ENCODE results near the gene GRIP2. TPM values are rescaled to one million over a fixed set of nuclear protein-coding genes. Genes with fewer than 3 reads are reported as not detected.
A peak's percentile ranks its signal among the peaks of the same experiment; 100 is the strongest.

The GRIP2 gene
- total and polyA plus RNA-seq, 10 donors, result 0.15 to 3.7 (median 1.2) TPM

DNA sequence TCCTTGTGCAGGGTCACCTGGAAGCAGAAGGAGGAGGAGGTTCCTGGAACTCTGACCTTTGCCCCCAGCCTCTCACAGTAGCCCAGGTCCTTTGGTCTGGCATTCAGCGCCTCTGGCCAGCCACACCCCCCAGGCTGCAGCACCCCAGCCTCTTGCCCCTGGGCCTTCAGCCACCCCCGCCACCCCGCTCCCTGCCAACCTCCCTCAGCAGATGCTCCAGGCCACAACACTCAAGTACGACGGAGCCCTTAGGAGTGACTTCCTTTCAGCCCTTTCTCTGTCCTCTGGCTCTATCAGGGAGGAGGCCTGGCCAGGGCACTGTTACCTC, 45.2 kb downstream of the GRIP2 start:
- TF ChIP-seq POLR2A (IDR thresholded peaks at IDR 0.05) (no peak), POLR2AphosphoS5 (IDR thresholded peaks at IDR 0.05) (no peak)
- TF ChIP-seq, protein P1, sequence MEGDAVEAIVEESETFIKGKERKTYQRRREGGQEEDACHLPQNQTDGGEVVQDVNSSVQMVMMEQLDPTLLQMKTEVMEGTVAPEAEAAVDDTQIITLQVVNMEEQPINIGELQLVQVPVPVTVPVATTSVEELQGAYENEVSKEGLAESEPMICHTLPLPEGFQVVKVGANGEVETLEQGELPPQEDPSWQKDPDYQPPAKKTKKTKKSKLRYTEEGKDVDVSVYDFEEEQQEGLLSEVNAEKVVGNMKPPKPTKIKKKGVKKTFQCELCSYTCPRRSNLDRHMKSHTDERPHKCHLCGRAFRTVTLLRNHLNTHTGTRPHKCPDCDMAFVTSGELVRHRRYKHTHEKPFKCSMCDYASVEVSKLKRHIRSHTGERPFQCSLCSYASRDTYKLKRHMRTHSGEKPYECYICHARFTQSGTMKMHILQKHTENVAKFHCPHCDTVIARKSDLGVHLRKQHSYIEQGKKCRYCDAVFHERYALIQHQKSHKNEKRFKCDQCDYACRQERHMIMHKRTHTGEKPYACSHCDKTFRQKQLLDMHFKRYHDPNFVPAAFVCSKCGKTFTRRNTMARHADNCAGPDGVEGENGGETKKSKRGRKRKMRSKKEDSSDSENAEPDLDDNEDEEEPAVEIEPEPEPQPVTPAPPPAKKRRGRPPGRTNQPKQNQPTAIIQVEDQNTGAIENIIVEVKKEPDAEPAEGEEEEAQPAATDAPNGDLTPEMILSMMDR (IDR thresholded peaks at IDR 0.05 in 8 of 11, conservative IDR thresholded peaks at IDR 0.05 in 3 of 11), result no peak
- no peak overlapping the region for H3K27ac ChIP-seq
- H3K27me3 ChIP-seq (replicated peaks in 1 of 7), result no peaks in the 10 kb centered on the region
- no peaks in the 10 kb centered on the region for H3K4me1 ChIP-seq
- H3K36me3 ChIP-seq, result peaks cover 0 to 43% (median 7%) of the 10 kb centered on the region in 6 donors
- H3K9me3 ChIP-seq, result no peaks in the 10 kb centered on the region
- DNase-seq, result peak; percentile 68
- no peak overlapping the region for H3K4me3 ChIP-seq
- intact Hi-C loops (cut with DNase I; ENCODE audit: low total_unique reads), result no loop called here
- 80 to 91% (median 86%) methylated on average over 5 of the region's 5 CpGs for WGBS, 5 donors

DNA sequence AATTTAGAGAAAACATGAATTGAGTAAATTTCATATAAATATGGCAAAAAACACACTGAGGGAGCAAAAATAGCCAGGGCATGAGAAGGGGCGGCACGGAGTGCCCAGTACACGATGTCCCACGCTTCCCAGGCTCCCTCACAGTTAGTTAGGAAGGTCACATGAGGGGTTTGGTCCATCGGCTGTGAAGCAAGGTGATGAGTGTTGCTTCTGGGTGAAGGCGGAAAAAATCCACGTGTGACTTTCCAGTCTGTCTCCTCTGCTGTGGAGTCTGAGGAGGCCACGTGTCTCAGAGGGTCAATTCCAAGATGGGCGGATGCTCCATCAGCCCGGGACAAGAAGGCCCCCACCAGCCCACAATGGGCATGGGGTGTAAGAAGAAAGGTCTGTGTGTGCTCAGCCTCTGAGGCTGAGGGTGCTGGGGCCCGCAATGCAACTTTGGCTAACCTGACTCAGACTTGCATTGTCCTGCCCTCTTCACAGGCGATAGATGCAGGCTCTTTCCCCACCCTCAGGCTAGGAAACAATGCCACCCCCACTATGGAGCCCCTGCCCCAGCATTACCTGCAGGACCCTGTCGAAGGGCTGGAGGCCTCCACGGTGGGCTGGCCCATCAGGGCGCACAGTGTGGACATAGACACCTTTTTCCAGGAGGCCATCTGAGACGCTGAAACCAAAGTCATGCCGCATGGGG, 45.7 kb downstream of the GRIP2 start:
- no peak for DNase-seq
- intact Hi-C loops (cut with DNase I; ENCODE audit: low total_unique reads), result no loop called here
- peaks cover 0 to 48% (median 11%) of the 10 kb centered on the region in 6 donors for H3K36me3 ChIP-seq
- no peak overlapping the region for H3K27ac ChIP-seq
- peak in 1 of 3 donors; percentile 29 for TF ChIP-seq POLR2AphosphoS5 (IDR thresholded peaks at IDR 0.05)
- TF ChIP-seq, protein P1 (IDR thresholded peaks at IDR 0.05 in 8 of 11, conservative IDR thresholded peaks at IDR 0.05 in 3 of 11), result no peak
- TF ChIP-seq POLR2A (IDR thresholded peaks at IDR 0.05), result no peak
- 87 to 94% (median 93%) methylated on average over 16 to 17 of the region's 17 CpGs for WGBS, 5 donors
- no peak overlapping the region for H3K4me3 ChIP-seq
- no peaks in the 10 kb centered on the region for H3K9me3 ChIP-seq
- no peaks in the 10 kb centered on the region for H3K4me1 ChIP-seq
- no peaks in the 10 kb centered on the region for H3K27me3 ChIP-seq (replicated peaks in 1 of 7)

DNA sequence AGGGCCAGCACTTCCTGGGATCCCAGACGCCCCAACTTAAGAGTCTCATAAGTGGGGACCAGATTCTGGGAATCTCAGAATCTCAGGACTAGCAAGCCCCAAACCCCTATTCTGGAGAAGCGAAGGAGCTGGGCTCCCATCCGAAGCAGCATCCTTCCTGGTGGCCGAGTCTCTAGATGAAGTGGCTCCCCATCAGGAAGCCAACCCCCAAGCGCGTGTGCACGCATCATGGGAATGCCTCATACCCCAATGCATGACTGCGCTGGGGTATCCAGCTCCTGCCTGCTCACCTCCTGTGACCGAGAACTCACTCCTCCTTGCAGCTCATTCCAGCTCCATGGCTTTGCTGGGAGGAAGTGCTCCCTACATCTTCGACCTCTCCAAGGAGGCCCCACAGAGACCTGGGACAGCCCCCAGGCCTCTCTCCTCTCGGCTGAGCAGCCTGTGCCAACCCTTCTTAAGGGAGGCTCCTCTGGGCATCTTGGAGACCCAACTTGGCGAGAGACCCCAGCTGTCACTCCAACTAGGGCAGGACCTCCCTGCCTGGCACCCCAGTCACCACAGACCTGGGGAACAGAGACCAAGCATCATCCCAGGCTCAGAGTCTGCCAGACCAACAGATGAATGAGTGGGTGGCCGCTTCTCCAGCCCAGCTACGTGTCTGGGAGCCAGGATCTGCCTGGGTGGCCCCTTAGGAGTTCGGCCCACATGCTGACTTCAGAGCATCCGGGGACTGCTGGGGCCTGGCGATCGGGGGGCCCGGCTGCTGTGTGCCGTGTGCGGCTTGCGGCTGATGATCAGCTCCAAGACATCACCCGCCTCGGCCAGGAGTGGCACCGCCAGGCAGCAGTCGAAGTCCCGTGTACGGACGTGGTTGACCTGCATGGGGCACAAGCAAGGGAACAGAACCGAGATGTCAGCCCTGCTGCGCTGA, 46.9 kb downstream of the GRIP2 start:
- Histone ChIP-seq H3K4me1 (peaks cover 0 to under 1% (median under 1%) of the 10 kb centered on the region in 6 donors), H3K4me3 (no peak overlapping the region), H3K27me3 (replicated peaks in 1 of 7) (no peaks in the 10 kb centered on the region), H3K9me3 (no peaks in the 10 kb centered on the region), H3K27ac (no peak overlapping the region), H3K36me3 (peaks cover 0 to 60% (median 21%) of the 10 kb centered on the region in 6 donors)
- TF ChIP-seq POLR2A (IDR thresholded peaks at IDR 0.05) (no peak), POLR2AphosphoS5 (IDR thresholded peaks at IDR 0.05) (peak in 2 of 3 donors; percentile 21 to 40)
- TF ChIP-seq, protein P1 (IDR thresholded peaks at IDR 0.05 in 8 of 11, conservative IDR thresholded peaks at IDR 0.05 in 3 of 11), result no peak
- DNase-seq, result peak; percentile 71
- intact Hi-C loops (cut with DNase I; ENCODE audit: low total_unique reads), result no loop called here
- WGBS, 5 donors, result 87 to 94% (median 92%) methylated on average over 12 to 31 of the region's 31 CpGs

Data from spleen (tissue), 11 donors.